Panc1 (cell line): ENCODE measurements around the gene IMPG2.

ENCODE experiments used
- POLR2AphosphoS5 ChIP-seq: IDR thresholded peaks from 2 replicates; pipeline ENCODE4 v1.6.1; 2012; ENCODE audit warnings: mild to moderate bottlenecking, low read depth, low read length, moderate library complexity
- SIN3A ChIP-seq: IDR thresholded peaks from 2 replicates; pipeline ENCODE4 v1.6.1; 2012; ENCODE audit warnings: low read depth, mild to moderate bottlenecking, low read length, moderate library complexity, borderline replicate concordance; ENCODE audit not compliant: insufficient read depth
- TF ChIP-seq, protein P1 (sequence below): fragments of 450-650 bp; IDR thresholded peaks from 2 replicates; pipeline ENCODE4 v1.5.1; 2017; ENCODE audit warnings: mild to moderate bottlenecking
- TF ChIP-seq, protein P2 (sequence below), 2 experiments: IDR thresholded peaks; 2 replicates each; pipeline ENCODE4 v1.6.1; 2011 to 2012; ENCODE audit warnings: low read depth in 2 of 2, control low read depth in 1 of 2, low read length in 1 of 2, mild to moderate bottlenecking in 1 of 2, moderate library complexity in 1 of 2; ENCODE audit not compliant: insufficient read depth in 1 of 2

DNA sequence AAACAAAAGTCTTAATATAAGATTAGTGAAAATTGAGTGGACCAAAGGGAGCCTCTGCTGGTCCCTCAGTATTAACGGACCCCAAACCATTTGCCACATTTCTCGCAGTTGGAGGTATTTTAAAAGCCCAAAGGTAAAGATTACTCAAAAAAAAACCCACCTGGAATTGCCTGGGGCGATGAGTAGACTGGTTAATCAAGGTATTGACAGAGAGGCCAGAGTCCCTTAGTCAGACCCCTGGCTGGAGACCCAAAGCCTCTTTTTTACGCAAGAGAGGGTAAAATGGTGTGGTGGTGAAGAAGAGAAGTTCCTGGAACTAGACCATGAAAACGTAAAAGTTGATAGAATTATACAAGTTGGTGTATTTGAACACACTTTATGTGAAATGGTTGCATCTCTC, 137.2 kb downstream of the IMPG2 start:
- TF ChIP-seq, protein P1, sequence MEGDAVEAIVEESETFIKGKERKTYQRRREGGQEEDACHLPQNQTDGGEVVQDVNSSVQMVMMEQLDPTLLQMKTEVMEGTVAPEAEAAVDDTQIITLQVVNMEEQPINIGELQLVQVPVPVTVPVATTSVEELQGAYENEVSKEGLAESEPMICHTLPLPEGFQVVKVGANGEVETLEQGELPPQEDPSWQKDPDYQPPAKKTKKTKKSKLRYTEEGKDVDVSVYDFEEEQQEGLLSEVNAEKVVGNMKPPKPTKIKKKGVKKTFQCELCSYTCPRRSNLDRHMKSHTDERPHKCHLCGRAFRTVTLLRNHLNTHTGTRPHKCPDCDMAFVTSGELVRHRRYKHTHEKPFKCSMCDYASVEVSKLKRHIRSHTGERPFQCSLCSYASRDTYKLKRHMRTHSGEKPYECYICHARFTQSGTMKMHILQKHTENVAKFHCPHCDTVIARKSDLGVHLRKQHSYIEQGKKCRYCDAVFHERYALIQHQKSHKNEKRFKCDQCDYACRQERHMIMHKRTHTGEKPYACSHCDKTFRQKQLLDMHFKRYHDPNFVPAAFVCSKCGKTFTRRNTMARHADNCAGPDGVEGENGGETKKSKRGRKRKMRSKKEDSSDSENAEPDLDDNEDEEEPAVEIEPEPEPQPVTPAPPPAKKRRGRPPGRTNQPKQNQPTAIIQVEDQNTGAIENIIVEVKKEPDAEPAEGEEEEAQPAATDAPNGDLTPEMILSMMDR, result no peak
- TF ChIP-seq, protein P2, sequence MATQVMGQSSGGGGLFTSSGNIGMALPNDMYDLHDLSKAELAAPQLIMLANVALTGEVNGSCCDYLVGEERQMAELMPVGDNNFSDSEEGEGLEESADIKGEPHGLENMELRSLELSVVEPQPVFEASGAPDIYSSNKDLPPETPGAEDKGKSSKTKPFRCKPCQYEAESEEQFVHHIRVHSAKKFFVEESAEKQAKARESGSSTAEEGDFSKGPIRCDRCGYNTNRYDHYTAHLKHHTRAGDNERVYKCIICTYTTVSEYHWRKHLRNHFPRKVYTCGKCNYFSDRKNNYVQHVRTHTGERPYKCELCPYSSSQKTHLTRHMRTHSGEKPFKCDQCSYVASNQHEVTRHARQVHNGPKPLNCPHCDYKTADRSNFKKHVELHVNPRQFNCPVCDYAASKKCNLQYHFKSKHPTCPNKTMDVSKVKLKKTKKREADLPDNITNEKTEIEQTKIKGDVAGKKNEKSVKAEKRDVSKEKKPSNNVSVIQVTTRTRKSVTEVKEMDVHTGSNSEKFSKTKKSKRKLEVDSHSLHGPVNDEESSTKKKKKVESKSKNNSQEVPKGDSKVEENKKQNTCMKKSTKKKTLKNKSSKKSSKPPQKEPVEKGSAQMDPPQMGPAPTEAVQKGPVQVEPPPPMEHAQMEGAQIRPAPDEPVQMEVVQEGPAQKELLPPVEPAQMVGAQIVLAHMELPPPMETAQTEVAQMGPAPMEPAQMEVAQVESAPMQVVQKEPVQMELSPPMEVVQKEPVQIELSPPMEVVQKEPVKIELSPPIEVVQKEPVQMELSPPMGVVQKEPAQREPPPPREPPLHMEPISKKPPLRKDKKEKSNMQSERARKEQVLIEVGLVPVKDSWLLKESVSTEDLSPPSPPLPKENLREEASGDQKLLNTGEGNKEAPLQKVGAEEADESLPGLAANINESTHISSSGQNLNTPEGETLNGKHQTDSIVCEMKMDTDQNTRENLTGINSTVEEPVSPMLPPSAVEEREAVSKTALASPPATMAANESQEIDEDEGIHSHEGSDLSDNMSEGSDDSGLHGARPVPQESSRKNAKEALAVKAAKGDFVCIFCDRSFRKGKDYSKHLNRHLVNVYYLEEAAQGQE (IDR thresholded peaks at IDR 0.05; ENCODE audit: insufficient read depth in 1 of 2, low read depth in 2 of 2, low read length in 1 of 2), result no peak
- TF ChIP-seq POLR2AphosphoS5 (no peak), SIN3A (no peak)
